GM03348 (cell line): ENCODE measurements around the gene DMXL2.

ENCODE experiments used
- DNase-seq: peaks from one replicate; pipeline ENCODE4 v3.0.0; 2012; ENCODE audit warnings: low spot score

DMXL2 gene

DNA sequence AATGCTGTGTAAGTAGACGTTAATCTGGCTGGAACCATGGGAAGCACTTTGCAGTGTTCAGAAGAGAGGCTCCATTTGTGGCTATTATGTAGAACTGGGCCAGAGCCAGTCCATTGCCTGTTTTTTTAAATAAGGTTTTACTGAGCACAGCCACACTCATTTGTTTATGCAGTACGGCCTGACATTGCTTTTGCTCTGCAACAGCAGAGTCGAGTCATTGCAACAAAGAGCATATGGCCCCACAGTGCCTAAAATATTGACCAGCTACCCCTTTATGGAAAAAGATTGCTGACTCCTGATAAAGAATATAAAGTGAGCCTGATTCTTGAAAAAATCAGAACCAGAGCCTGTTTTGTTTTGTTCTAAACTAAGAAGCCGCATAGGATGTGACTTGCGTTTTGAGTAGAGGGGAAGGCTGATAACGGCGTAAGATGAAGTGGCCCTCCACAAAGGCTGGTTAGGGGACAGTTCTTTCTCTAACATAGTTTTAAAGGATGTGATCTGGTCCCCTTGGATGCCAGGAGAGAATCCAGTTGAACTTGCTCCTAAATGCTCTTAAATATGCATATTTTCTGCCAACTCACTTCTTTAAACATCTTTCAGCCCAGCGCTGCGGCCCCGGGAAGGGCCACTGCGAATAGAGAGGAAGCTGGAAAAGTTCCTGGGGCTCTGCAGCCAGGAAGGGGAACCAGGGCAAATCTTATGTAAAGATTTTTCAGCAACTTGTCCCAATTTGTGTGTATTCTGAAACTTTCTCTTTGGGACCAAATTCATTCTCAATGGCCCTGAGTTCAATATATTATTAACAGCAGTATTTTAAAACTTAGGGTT, 216.7 kb downstream of the DMXL2 start:
- no peak for DNase-seq

DNA sequence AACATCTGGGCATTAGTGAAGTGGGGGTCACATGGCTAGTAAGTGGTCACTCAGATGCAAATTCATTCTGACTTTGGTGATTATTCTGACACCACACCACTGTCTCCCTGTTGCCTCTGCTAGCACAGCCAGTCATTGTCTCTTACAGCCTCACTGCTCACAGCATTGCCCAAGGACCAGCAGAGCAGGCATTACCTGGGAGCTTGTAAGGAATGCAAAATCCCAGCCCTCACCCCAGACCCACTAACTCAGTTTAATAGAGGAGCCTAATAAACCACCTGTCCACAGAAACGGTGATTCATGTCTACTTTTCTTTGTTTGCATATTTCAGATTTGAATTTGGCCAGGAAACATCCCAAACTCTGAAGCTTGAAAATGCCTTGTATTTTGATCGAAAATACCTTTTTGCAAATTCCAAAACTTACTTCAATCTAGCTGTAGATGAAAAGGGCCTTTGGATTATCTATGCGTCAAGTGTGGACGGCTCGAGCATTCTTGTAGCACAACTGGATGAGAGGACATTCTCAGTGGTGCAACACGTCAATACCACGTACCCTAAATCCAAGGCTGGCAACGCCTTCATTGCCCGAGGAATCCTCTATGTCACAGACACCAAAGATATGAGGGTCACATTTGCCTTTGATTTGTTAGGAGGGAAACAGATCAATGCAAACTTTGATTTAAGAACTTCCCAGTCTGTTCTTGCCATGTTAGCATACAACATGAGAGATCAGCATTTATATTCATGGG, 218.4 kb downstream of the DMXL2 start:
- DNase-seq = no peak

DNA sequence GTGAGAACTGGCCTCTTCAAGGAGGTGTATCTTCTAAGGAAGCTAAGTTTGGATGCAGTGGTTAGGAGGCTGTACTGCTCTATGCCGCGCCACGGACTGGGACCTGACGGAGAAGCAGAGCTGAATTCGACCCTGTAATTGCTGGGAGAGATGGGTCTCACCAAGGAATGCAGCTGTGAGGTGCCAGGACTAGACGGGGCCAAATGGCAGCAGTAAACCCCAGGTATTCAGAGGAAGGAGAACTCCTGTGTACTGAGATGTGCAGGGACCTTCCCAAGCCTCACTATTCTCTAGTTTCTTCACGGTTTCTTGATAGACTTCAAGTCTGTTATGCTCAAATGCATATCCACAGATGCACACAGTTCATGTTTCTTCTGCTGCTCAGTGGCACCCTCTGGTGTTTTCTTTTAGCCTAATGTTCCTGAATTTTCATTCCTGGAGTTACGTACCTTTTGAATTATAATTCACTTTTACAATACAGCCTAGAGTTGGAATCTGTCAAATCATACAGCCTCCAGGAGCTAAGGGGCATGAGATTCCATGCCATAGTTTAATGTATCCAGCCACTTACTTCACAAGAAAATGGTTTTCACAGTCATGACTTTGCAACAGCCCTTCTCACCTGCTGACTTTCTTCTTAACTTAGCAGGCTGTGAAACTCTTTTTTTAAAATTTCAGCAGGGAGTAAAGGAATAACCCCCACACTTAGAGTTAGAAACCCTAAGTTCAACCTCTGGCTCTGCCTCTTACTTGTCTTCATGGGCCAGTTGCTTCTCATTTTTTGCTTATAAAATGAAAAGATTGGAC, 219.3 kb downstream of the DMXL2 start:
- peak; percentile 70 for DNase-seq

DNA sequence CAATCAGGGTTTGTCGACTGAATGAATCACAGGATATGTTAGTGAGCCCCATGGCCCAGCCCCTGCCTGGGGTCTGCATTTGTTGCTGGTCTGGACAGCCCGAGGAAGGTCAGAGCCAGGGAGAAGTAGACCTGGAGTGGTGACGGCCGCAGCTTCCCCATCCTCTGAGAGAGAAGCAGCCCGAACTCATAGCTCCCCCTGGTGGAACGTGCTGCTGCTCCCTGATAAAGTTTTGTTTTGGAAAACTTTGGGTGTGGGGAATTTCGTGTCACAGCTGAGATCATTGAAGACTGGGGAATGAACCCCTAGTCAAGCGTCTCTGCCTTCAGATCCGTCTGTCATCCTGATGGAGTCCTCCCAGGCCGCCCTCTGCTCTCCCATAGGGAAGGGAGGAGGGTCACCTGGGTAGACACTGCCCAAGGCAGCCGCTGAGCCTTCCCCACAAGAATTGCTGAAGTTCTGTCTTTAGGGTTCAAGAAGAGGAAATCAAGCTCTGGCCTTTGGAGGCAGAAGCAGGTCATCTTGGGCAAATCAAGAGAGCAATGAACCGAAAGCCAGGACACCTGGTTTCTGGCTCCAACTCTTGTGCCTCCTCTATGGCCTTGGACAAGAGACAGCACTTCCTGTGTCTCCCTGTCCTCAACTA, 220.6 kb downstream of the DMXL2 start:
- peak; percentile 86 for DNase-seq

DNA sequence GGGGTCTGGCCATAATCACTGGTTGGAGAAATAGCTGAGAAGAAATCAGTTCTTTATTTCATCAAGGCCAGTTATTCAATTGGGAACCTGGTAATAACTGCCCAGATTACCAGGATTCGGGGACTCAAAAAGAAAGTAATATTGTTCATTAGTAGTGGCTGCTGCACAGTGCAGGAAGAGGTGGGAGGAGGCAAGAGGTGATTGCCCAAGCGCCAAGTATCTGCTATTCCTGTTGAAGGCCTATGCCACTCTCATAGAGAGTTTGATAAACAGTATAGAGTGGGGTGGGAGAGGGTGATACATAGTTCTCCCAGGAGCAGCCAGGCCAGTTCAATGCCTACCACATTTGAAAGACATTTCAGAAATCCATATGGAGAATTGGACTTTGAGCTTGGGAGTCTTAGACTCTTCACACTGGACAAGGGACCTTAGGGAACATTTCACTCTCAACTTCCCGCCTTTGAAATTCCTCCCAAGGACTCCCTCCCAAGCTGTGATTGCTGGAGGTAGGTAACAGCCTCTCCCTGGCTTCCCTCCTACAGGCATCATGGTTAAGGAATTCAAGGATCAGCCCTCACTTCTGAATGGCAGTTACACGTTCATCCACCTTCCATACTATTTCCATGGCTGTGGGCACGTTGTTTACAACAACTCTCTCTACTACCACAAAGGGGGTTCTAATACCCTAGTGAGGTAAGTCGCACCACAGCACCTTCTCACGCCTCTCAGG, 221.4 kb downstream of the DMXL2 start:
- DNase-seq = no peak

DNA sequence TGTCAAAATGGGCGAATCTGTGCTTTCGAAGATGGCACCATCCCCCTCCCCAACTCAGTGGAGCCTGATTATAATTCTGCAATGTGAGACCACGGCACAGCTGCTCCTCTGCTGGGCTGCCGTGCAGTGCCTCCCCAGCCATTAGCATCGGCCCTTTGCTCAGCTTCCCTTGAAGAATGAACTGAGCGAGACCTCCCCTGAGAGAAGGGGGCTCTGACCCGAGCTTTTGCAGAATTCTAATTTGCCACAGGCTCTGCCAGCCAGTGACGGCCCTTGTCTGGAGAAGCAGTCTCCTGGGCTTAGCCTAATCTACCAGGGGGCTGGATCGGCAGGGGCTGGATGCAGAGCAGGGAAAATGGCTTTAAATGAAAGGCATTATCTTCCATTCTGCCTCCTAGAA, 223.9 kb downstream of the DMXL2 start:
- DNase-seq = no peak
